GM12878 (cell line): ENCODE results near the gene NCAM1. TPM values are rescaled to one million over a fixed set of nuclear protein-coding genes. Genes with fewer than 3 reads are reported as not detected.

Source experiments
- BMI1 ChIP-seq: fragments of 450-650 bp; IDR thresholded peaks from 2 replicates; pipeline ENCODE4 v1.6.1; 2016; ENCODE audit warnings: mild to moderate bottlenecking, moderate library complexity, borderline replicate concordance
- CEBPZ ChIP-seq: fragments of 150-350 bp; IDR thresholded peaks from 2 replicates; pipeline ENCODE4 v1.6.1; 2016; ENCODE audit warnings: low read depth, low read length
- CHD4 ChIP-seq: fragments of 200-600 bp; sonication (generic); IDR thresholded peaks from 2 replicates; pipeline ENCODE4 v1.6.1; 2016; ENCODE audit warnings: mild to moderate bottlenecking
- CUX1 ChIP-seq: IDR thresholded peaks from 2 replicates; pipeline ENCODE4 v1.6.1; 2012; ENCODE audit warnings: improper control_type of control experiment, low read depth, low read length; ENCODE audit not compliant: insufficient replicate concordance
- MLLT1 ChIP-seq: fragments of 450-650 bp; IDR thresholded peaks from 2 replicates; pipeline ENCODE4 v1.6.1; 2016; ENCODE audit warnings: mild to moderate bottlenecking
- MTA2 ChIP-seq: fragments of 450-650 bp; IDR thresholded peaks from 2 replicates; pipeline ENCODE4 v1.6.1; 2016; ENCODE audit warnings: low read depth, mild to moderate bottlenecking, moderate library complexity
- NFYB ChIP-seq: IDR thresholded peaks from 2 replicates; pipeline ENCODE4 v1.6.1; 2011; ENCODE audit warnings: low read depth, mild to moderate bottlenecking, low read length, improper control_type of control experiment, moderate library complexity; ENCODE audit not compliant: insufficient read depth
- NRF1 ChIP-seq: conservative IDR thresholded peaks from 2 replicates; pipeline ENCODE4 v1.6.1; 2011; ENCODE audit warnings: mild to moderate bottlenecking, low read depth, low read length, improper control_type of control experiment
- POLR2AphosphoS2 ChIP-seq: IDR thresholded peaks from 2 replicates; pipeline ENCODE4 v1.6.1; 2011; ENCODE audit warnings: low read depth, mild to moderate bottlenecking, low read length, improper control_type of control experiment, moderate library complexity
- polyA plus RNA-seq, 11 experiments: library from polyadenylated mRNA; depleted of rRNA in 4 of 11; unstranded in 6 of 11; stranded (reverse) in 5 of 11; fragments of >200 nt; fragmentation: Nextera tagmentation in 4 of 11; fragmentation: Illumina TruSeq in 1 of 11; extraction: Ambion mirVana in 4 of 11; extraction: Trizol in 1 of 11; gene quantifications; 1 replicate in 1 of 11; 2 replicates in 10 of 11; pipeline versions ENCODE4 v1.2.1 to v1.2.3, GENCODE V29; 2011 to 2016; ENCODE audit warnings: inconsistent platforms in 2 of 11, missing spikeins in 2 of 11, low read depth in 1 of 11
- total RNA-seq, 4 experiments: library from RNA; depleted of rRNA in 3 of 4; stranded (reverse); fragments of >200 nt in 3 of 4; fragmentation: Illumina TruSeq in 1 of 4; extraction: Trizol in 1 of 4; gene quantifications; 2 replicates each; pipeline versions ENCODE4 v1.2.1 to v1.2.3, GENCODE V29; 2013 to 2021
- TF ChIP-seq, protein P1 (sequence below): fragments of 450-650 bp; IDR thresholded peaks from 2 replicates; pipeline ENCODE4 v1.6.1; 2017; ENCODE audit warnings: low read depth, mild to moderate bottlenecking, moderate library complexity

NCAM1 gene
- total and polyA plus RNA-seq, 10 of the 15 experiments (the other 5 are each of a cell fraction or from before 2014, with no cell fraction given): 0.10 to 0.23 (median 0.11) TPM; not detected in 7

DNA sequence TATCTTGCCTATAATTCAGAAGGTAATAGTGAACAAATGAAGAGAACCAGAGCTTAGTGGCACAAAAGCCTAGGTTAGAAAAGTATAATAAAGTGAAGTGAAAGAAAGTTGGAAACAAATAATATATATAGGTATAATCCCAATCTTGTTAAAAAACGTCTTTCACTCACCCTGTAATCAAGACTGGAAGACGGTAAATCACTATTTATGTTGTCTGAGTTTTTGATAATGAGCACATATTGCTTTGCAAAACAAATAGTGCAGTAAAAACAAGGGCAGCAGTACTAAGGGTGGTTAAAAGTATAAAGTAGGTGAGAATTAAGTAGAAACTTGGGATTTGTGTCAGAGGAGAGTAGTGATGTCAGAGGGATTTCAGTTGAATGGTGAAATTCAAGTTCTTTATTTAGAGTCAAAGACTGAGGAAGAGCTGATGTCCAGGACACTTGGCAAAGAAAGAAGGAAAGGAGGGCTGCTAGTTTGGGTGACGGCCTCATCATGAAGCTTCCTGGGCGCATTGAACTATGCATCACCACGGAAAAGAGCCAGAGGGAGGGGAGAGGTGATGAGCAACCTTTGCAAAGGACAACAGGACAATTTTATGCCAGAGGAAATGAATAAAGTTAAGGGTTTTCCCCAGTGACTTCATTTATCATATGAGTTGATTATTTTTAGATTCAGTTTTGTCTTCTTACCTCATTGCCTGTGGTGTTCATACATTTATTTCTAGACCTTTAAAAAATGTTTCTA lies 11.4 kb downstream of the NCAM1 start (continued):
- TF ChIP-seq BMI1: no peak
- no peak for TF ChIP-seq MTA2
- TF ChIP-seq POLR2AphosphoS2: no peak
- TF ChIP-seq, protein P1, sequence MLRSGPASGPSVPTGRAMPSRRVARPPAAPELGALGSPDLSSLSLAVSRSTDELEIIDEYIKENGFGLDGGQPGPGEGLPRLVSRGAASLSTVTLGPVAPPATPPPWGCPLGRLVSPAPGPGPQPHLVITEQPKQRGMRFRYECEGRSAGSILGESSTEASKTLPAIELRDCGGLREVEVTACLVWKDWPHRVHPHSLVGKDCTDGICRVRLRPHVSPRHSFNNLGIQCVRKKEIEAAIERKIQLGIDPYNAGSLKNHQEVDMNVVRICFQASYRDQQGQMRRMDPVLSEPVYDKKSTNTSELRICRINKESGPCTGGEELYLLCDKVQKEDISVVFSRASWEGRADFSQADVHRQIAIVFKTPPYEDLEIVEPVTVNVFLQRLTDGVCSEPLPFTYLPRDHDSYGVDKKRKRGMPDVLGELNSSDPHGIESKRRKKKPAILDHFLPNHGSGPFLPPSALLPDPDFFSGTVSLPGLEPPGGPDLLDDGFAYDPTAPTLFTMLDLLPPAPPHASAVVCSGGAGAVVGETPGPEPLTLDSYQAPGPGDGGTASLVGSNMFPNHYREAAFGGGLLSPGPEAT: no peak
- no peak for TF ChIP-seq NRF1
- no peak for TF ChIP-seq CEBPZ
- no peak for TF ChIP-seq NFYB
- TF ChIP-seq CHD4: no peak
- no peak for TF ChIP-seq CUX1
- TF ChIP-seq MLLT1: no peak
